Vagina (tissue), 2 donors: ENCODE measurements around the gene P2RY8. TPM values are rescaled to one million over a fixed set of nuclear protein-coding genes. Genes with fewer than 3 reads are reported as not detected.
A peak's percentile ranks its signal among the peaks of the same experiment; 100 is the strongest.

ENCODE experiments used
- DNase-seq, 2 donors: peaks; one replicate each; pipeline ENCODE4 v3.0.0-alpha.2; 2017; ENCODE audit errors: extremely low spot score in 2 of 2
- H3K27ac ChIP-seq: fragments of 200-600 bp; sonication (generic); one replicate; pipeline ENCODE4 v1.5.1; 2019
- H3K27me3 ChIP-seq: fragments of 200-600 bp; sonication (generic); one replicate; pipeline ENCODE4 v1.5.1; 2019
- H3K36me3 ChIP-seq, 2 donors: fragments of 200-600 bp; sonication (generic); one replicate each; pipeline ENCODE4 v1.5.1; 2017 to 2019
- H3K4me1 ChIP-seq: fragments of 200-600 bp; sonication (generic); one replicate; pipeline ENCODE4 v1.5.1; 2019
- H3K4me3 ChIP-seq, 2 donors: fragments of 200-600 bp; sonication (generic); 1 replicate in 1 of 2; 2 replicates in 1 of 2; pipeline ENCODE4 v1.5.1; 2016 to 2019
- H3K9me3 ChIP-seq: fragments of 200-600 bp; sonication (generic); one replicate; pipeline ENCODE4 v1.5.1; 2019
- CTCF ChIP-seq, 3 experiments: fragments of 450-650 bp in 2 of 3; fragments of 200-600 bp in 1 of 3; sonication (generic) in 1 of 3; IDR thresholded peaks; one replicate each; pipeline ENCODE4 v1.5.1; 2017 to 2019; ENCODE audit warnings: antibody characterized with exemption in 3 of 3, mild to moderate bottlenecking in 2 of 3, moderate library complexity in 2 of 3
- POLR2A ChIP-seq, 2 donors: fragments of 450-650 bp; IDR thresholded peaks; one replicate each; pipeline ENCODE4 v1.6.1; 2017; ENCODE audit warnings: antibody characterized with exemption in 2 of 2, mild to moderate bottlenecking in 2 of 2, moderate library complexity in 2 of 2
- POLR2AphosphoS5 ChIP-seq, 2 donors: sonication (generic); formaldehyde crosslinking; IDR thresholded peaks; one replicate each; pipeline ENCODE4 v1.9.0; 2017; ENCODE audit warnings: antibody characterized with exemption in 2 of 2, mild to moderate bottlenecking in 2 of 2, low read depth in 1 of 2; ENCODE audit not compliant: insufficient read depth in 1 of 2
- intact Hi-C: fragments of 100-400 bp; cut with DNase I; formaldehyde crosslinking; loops from one replicate; pipeline ENCODE4 v1.15.1; 2023
- total RNA-seq: library from RNA; depleted of rRNA; stranded (reverse); fragments of >200 nt; gene quantifications from one replicate; pipeline ENCODE4 v1.2.3, GENCODE V29; 2016

P2RY8 gene
- total RNA-seq, 1 donor from 2014 or later, result 0.74 TPM

GRCh38 chrX:1529756-1530155 lies 7.2 kb downstream of the P2RY8 start:
- DNase-seq, result no peak
- no peaks in the 10 kb centered on the region for H3K27me3 ChIP-seq
- TF ChIP-seq CTCF (IDR thresholded peaks at IDR 0.05) (no peak), POLR2A (IDR thresholded peaks at IDR 0.05) (no peak), POLR2AphosphoS5 (IDR thresholded peaks at IDR 0.05; ENCODE audit: insufficient read depth in 1 of 2, low read depth in 1 of 2) (no peak)
- no peaks in the 10 kb centered on the region for H3K9me3 ChIP-seq
- no peaks in the 10 kb centered on the region for H3K4me1 ChIP-seq
- H3K36me3 ChIP-seq, result no peaks in the 10 kb centered on the region
- intact Hi-C loops, result no loop called here
- H3K4me3 ChIP-seq, result no peak overlapping the region
- H3K27ac ChIP-seq, result no peak overlapping the region

GRCh38 chrX:1529328-1529727 lies 7.7 kb downstream of the P2RY8 start:
- Histone ChIP-seq H3K27me3 (no peaks in the 10 kb centered on the region), H3K27ac (no peak overlapping the region), H3K9me3 (no peaks in the 10 kb centered on the region), H3K4me3 (no peak overlapping the region), H3K4me1 (no peaks in the 10 kb centered on the region), H3K36me3 (no peaks in the 10 kb centered on the region)
- peak in 1 of 2 donors; percentile 25 for DNase-seq
- no peak for TF ChIP-seq POLR2AphosphoS5 (IDR thresholded peaks at IDR 0.05; ENCODE audit: insufficient read depth in 1 of 2, low read depth in 1 of 2)
- no peak for TF ChIP-seq CTCF (IDR thresholded peaks at IDR 0.05)
- TF ChIP-seq POLR2A (IDR thresholded peaks at IDR 0.05), result no peak
- intact Hi-C loops, result no loop called here

- H3K27me3 ChIP-seq, result no peaks in the 10 kb centered on the region
- intact Hi-C loops, result no loop called here
- no peaks in the 10 kb centered on the region for H3K9me3 ChIP-seq
- no peaks in the 10 kb centered on the region for H3K36me3 ChIP-seq
- DNase-seq, result no peak
- H3K4me1 ChIP-seq, result no peaks in the 10 kb centered on the region
- TF ChIP-seq POLR2A (IDR thresholded peaks at IDR 0.05) (no peak), POLR2AphosphoS5 (IDR thresholded peaks at IDR 0.05; ENCODE audit: insufficient read depth in 1 of 2, low read depth in 1 of 2) (no peak), CTCF (IDR thresholded peaks at IDR 0.05) (no peak)
- H3K27ac ChIP-seq, result no peak overlapping the region
- no peak overlapping the region for H3K4me3 ChIP-seq
Measured at GRCh38 chrX:1528884-1529203, 8.1 kb downstream of the P2RY8 start.

- H3K36me3 ChIP-seq, result no peaks in the 10 kb centered on the region
- DNase-seq, result peak in 1 of 2 donors; percentile 32
- no peak overlapping the region for H3K27ac ChIP-seq
- H3K9me3 ChIP-seq, result no peaks in the 10 kb centered on the region
- intact Hi-C loops, result no loop called here
- no peaks in the 10 kb centered on the region for H3K4me1 ChIP-seq
- TF ChIP-seq CTCF (IDR thresholded peaks at IDR 0.05), result no peak
- no peak for TF ChIP-seq POLR2AphosphoS5 (IDR thresholded peaks at IDR 0.05; ENCODE audit: insufficient read depth in 1 of 2, low read depth in 1 of 2)
- no peak for TF ChIP-seq POLR2A (IDR thresholded peaks at IDR 0.05)
- H3K4me3 ChIP-seq, result no peak overlapping the region
- no peaks in the 10 kb centered on the region for H3K27me3 ChIP-seq
Measured at GRCh38 chrX:1528186-1528883, 8.7 kb downstream of the P2RY8 start.

GRCh38 chrX:1527457-1527856 lies 9.5 kb downstream of the P2RY8 start:
- Histone ChIP-seq H3K4me3 (no peak overlapping the region), H3K36me3 (no peaks in the 10 kb centered on the region), H3K9me3 (no peaks in the 10 kb centered on the region), H3K4me1 (no peaks in the 10 kb centered on the region), H3K27me3 (no peaks in the 10 kb centered on the region), H3K27ac (no peak overlapping the region)
- DNase-seq, result no peak
- intact Hi-C loops, result no loop called here
- TF ChIP-seq POLR2A (IDR thresholded peaks at IDR 0.05) (no peak), POLR2AphosphoS5 (IDR thresholded peaks at IDR 0.05; ENCODE audit: insufficient read depth in 1 of 2, low read depth in 1 of 2) (no peak), CTCF (IDR thresholded peaks at IDR 0.05) (no peak)
